Ovary (tissue), 3 donors: Measurements from ENCODE around the gene TBR1.

Source experiments
- POLR2A ChIP-seq: fragments of 450-650 bp; IDR thresholded peaks from one replicate; pipeline ENCODE4 v1.6.1; 2017; ENCODE audit warnings: antibody characterized with exemption, mild to moderate bottlenecking, moderate library complexity
- TF ChIP-seq, protein P1 (sequence below), 3 donors: fragments of 450-650 bp in 2 of 3; fragments of 200-600 bp in 1 of 3; IDR thresholded peaks; one replicate each; pipeline versions ENCODE4 v1.5.1 to v1.8.0; 2016 to 2022; ENCODE audit warnings: antibody characterized with exemption in 3 of 3, mild to moderate bottlenecking in 1 of 3
- donor health status: DM: no; HTN: no; CAD: no.

DNA sequence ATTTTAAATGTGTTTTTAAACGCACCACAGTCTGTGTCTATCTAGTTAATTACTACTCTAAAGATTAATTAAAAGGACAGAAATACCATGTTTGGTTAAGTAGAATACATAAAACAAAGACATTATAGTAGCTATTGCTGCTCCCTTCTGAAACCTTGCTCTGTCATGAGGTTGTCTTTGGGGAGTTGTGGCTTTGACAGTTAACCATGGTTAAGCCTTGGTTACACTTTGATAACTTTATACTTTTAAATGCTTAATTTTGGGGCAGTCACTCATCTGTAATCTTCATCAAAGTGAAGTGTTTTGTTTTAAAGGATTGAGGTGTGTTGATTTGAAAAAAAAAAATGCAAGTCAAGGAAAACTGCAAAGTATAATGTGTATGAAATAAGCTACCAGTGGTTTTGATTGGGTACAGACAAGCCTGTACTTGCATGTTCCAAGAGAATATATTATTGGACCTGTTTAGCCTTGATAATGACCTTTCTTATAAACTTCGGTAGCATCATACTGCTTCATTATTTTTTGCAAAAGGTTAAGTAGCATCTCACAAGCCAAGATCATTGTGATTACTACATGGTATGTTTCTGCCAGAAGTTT, 29.8 kb upstream of the TBR1 start:
- TF ChIP-seq, protein P1, sequence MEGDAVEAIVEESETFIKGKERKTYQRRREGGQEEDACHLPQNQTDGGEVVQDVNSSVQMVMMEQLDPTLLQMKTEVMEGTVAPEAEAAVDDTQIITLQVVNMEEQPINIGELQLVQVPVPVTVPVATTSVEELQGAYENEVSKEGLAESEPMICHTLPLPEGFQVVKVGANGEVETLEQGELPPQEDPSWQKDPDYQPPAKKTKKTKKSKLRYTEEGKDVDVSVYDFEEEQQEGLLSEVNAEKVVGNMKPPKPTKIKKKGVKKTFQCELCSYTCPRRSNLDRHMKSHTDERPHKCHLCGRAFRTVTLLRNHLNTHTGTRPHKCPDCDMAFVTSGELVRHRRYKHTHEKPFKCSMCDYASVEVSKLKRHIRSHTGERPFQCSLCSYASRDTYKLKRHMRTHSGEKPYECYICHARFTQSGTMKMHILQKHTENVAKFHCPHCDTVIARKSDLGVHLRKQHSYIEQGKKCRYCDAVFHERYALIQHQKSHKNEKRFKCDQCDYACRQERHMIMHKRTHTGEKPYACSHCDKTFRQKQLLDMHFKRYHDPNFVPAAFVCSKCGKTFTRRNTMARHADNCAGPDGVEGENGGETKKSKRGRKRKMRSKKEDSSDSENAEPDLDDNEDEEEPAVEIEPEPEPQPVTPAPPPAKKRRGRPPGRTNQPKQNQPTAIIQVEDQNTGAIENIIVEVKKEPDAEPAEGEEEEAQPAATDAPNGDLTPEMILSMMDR (IDR thresholded peaks at IDR 0.05), result no peak
- TF ChIP-seq POLR2A, result no peak
